ENCODE results near the gene OTOP1.
"Not testable (repeated sequence)": the region's sequence is repeated elsewhere in the genome, so short reads cannot be mapped to it uniquely, and the experiment has no call there.

The OTOP1 gene

GRCh38 chr4:4203688-4204400 is 22.9 kb downstream of the OTOP1 start:
- no peaks in the 10 kb centered on the region for H3K79me2 ChIP-seq
- no peak overlapping the region for H3K9ac ChIP-seq
- H2AFZ ChIP-seq, result no peak overlapping the region
- no peaks in the 10 kb centered on the region for H3K27me3 ChIP-seq (ENCODE audit: control insufficient read depth, insufficient read depth, low read length)
- H3K9me3 ChIP-seq (ENCODE audit: control insufficient read depth, low read length), result no peaks in the 10 kb centered on the region
- no peaks in the 10 kb centered on the region for H3K36me3 ChIP-seq (ENCODE audit: control insufficient read depth, insufficient read depth, low read length)
- no peaks in the 10 kb centered on the region for H3K4me1 ChIP-seq
- TF ChIP-seq CTCF (IDR thresholded peaks at IDR 0.05), result no peak
- no peak overlapping the region for H3K4me2 ChIP-seq (ENCODE audit: low read length)
- H3K4me3 ChIP-seq (ENCODE audit: low read depth, low read length), result no peak overlapping the region
- no peak overlapping the region for H3K27ac ChIP-seq

GRCh38 chr4:4202510-4202909 is 24.2 kb downstream of the OTOP1 start:
- H3K4me2 ChIP-seq (ENCODE audit: low read length), result no peak overlapping the region
- H3K36me3 ChIP-seq (ENCODE audit: control insufficient read depth, insufficient read depth, low read length), result no peaks in the 10 kb centered on the region
- H3K27ac ChIP-seq, result no peak overlapping the region
- no peaks in the 10 kb centered on the region for H3K4me1 ChIP-seq
- H3K27me3 ChIP-seq (ENCODE audit: control insufficient read depth, insufficient read depth, low read length), result no peaks in the 10 kb centered on the region
- H3K79me2 ChIP-seq, result no peaks in the 10 kb centered on the region
- no peak for TF ChIP-seq CTCF (IDR thresholded peaks at IDR 0.05)
- H2AFZ ChIP-seq, result no peak overlapping the region
- H3K9me3 ChIP-seq (ENCODE audit: control insufficient read depth, low read length), result no peaks in the 10 kb centered on the region
- H3K4me3 ChIP-seq (ENCODE audit: low read depth, low read length), result no peak overlapping the region
- no peak overlapping the region for H3K9ac ChIP-seq

- Histone ChIP-seq H3K27ac (no peak overlapping the region), H3K4me3 (ENCODE audit: low read depth, low read length) (no peak overlapping the region), H3K4me1 (no peaks in the 10 kb centered on the region), H3K36me3 (ENCODE audit: control insufficient read depth, insufficient read depth, low read length) (no peaks in the 10 kb centered on the region), H2AFZ (no peak overlapping the region), H3K27me3 (ENCODE audit: control insufficient read depth, insufficient read depth, low read length) (no peaks in the 10 kb centered on the region), H3K4me2 (ENCODE audit: low read length) (no peak overlapping the region), H3K9ac (no peak overlapping the region), H3K9me3 (ENCODE audit: control insufficient read depth, low read length) (no peaks in the 10 kb centered on the region), H3K79me2 (no peaks in the 10 kb centered on the region)
- TF ChIP-seq CTCF (IDR thresholded peaks at IDR 0.05), result no peak
These were observed 26.1 kb downstream of the OTOP1 start for GRCh38 chr4:4200624-4201023.

GRCh38 chr4:4195354-4195753 is 31.4 kb downstream of the OTOP1 start:
- H3K27me3 ChIP-seq (ENCODE audit: control insufficient read depth, insufficient read depth, low read length), result no peaks in the 10 kb centered on the region
- H3K79me2 ChIP-seq, result no peaks in the 10 kb centered on the region
- no peak for TF ChIP-seq CTCF (IDR thresholded peaks at IDR 0.05)
- H3K9me3 ChIP-seq (ENCODE audit: control insufficient read depth, low read length), result no peaks in the 10 kb centered on the region
- H2AFZ ChIP-seq, result no peak overlapping the region
- no peak overlapping the region for H3K9ac ChIP-seq
- no peak overlapping the region for H3K4me2 ChIP-seq (ENCODE audit: low read length)
- H3K4me3 ChIP-seq (ENCODE audit: low read depth, low read length), result no peak overlapping the region
- H3K4me1 ChIP-seq, result no peaks in the 10 kb centered on the region
- no peaks in the 10 kb centered on the region for H3K36me3 ChIP-seq (ENCODE audit: control insufficient read depth, insufficient read depth, low read length)
- H3K27ac ChIP-seq, result no peak overlapping the region

GRCh38 chr4:4188557-4188956 is 38.2 kb downstream of the OTOP1 start:
- not testable (repeated sequence) for H3K4me1 ChIP-seq; H3K27me3 ChIP-seq (ENCODE audit: control insufficient read depth, insufficient read depth, low read length); H3K4me2 ChIP-seq (ENCODE audit: low read length); H3K4me3 ChIP-seq (ENCODE audit: low read depth, low read length); H3K79me2 ChIP-seq; H2AFZ ChIP-seq; H3K9ac ChIP-seq; H3K36me3 ChIP-seq (ENCODE audit: control insufficient read depth, insufficient read depth, low read length); H3K9me3 ChIP-seq (ENCODE audit: control insufficient read depth, low read length); H3K27ac ChIP-seq

Measured in parathyroid adenoma (tissue), 2 donors.